Fibroblast of gingiva (primary cell): ENCODE data around the gene TRIM67.

Experiments
- DNase-seq: peaks from one replicate; pipeline ENCODE4 v3.0.0-alpha.2; 2011; ENCODE audit warnings: low read depth

Gene TRIM67

DNA sequence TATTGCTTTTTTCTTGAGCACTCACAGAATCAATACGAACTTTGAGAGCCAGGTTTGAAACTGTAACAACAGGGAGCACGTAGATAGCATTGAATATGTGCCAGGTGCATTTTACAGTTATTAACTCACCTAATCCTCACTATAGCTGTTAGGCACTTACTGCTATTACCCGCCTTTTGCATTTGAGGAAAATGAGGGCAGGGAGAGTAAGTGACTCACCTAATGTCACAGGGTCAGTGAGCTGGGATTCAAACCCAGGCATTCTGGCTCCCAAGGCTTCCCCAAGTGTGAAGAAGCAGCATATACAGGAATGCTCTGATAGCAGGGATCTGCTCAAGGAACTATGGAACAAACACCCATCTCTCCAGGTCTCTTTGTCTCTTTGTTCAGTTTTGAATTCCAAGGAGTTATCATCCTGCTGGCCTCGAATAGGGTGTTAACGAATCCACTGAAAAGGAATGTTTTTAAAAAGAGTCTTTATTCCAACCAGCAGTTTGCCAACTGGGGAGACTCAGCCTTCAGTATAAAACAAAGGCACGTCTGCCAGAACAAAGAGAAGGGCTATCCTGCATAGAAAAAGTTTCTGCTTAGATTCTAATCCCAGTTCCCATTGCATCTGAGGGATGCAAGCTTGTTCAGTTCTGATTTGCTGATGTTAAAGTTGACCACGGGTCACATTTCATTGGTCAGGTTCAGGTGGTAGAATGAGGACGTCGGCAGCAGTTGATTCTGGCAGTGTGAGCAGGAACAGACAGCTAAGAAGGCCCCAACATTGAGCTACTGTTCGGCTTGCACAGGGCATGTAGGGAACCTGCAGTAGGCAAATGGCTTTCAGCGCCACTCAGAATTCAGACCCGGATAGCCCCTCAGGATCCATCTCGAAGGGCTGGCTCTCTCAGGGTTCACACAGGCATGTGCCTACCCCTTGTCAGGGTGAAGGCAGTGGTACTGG lies 22.1 kb downstream of the TRIM67 start:
- no peak for DNase-seq

DNA sequence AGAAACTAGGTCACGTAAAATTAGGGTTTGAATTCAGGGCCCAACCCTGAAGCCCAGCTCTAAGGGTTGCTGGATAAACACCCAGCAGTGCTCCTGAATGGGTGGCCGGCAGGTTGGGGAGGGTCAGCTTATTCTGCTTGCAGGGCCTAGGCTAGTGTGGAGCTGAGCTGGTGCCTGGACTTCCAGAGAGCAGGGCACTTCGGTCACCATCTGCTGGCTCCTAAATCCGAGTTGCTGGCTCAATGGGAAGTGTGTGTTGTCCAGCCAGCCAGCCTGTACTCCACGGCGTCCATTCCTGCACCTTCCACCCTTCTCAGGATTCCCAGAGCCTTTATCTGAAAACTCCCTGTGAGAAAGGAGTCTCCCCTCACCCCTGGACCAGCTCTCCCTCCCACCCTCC lies 23.0 kb downstream of the TRIM67 start:
- DNase-seq = no peak

DNA sequence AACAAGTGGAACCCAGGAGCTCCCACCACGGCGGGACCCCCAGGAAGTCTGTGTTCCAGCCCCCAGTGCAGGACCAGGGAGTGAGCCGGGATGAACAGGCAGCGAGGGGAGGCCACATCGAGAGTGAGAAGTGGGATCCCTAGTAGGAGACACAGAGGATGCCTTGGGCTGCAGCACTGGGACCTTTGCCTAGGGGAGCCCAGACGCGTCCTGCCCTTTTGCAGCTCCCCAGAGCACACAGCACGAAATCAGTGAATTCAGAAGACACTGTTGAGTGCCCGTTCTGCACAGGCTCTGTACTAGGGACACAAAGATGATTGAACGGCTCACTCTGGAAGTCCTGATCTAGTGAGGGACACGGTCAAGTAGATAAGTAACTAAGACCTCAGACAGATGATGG lies 23.5 kb downstream of the TRIM67 start:
- DNase-seq = no peak

DNA sequence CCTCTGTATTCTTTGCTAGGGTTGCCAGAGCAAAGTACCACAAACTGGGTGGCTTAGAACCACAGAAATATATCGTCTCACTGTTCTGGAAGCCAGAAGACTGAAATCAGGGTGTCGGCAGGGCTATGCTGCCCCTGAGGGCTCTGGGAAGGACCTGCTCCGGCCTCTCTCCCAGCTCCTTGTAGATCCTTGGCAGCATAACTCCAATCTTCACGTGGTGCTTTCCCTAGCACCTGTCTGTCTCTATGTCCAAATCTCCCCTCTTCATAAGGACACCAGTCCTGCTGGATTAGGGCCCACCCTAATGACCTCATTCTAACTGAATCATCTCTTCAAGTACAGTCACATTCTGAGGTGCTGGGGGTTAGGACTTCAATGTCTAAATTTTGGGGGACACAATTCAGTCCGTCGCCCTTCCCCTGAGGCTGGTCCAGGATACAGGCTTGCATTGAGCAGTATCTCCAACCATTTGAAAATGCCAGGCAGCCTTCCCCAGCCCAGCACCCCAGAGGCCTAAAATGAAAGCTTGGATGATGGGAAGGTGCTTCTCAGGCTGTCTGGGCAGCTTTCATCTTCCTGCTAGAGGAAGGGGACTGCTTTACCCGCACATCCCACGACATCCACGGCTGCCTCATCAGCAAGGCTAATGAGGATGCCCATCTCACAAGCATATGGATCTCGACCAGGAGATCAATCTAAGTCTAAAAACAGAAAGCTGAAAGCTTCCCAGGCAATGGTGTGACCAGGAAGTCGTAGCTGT lies 24.7 kb downstream of the TRIM67 start:
- DNase-seq = no peak

DNA sequence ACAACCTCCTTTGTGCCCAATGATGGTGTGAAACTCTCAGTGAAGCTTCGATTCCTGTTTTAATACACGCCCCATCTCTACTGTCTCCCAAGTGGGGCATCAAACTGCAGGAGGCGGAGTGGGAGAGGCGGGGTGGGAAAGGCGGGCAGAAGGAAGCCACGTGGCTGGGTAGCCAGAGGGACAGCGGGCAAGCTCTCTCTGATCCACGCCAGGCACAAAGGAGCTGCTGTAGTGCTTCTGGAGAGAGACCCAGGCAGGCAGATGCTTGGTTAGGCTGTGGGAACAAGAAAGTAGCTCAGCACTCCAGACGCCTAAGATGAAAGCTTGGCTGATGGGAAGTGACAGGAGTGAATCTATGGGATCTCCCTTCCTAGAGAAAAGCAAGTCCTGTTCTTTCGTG lies 25.7 kb downstream of the TRIM67 start:
- DNase-seq = no peak

DNA sequence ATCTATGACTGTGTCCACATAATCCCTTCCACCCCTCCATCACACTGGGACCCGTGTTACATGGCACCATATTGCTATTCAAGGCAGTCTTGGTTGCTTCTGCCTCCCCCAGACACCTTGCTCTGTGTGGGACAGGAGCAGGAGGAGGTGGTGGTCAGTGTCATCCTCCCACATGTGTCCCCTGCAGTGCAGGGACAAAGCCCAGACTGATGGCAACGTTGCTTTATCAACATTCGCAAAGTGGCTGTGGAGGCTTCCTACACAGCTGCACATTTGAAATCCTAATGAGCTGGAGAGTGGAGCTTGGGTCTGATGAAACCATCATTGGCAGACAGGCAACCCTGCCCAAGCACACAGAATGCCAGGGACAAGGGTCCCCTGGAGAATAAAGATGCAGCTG lies 26.2 kb downstream of the TRIM67 start:
- no peak for DNase-seq

DNA sequence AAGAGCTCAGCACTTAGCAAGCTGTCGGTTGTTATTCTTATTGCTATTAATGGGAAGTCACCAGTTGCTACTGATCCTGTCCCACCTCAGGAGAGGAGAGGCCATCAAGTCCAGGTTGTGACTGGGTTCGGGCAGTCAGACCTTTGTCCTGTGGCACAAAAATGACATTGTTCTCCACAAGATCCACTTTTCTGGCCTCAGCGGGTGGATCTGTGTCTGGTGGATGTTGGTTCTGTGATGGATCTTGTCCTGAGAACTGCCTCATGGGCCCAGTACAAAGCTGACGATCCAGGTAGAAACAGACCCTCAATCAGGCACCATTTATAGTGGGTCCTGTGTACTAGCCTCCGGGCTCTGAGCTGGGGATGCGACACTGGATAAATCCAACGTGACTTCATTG lies 26.9 kb downstream of the TRIM67 start:
- DNase-seq = no peak

DNA sequence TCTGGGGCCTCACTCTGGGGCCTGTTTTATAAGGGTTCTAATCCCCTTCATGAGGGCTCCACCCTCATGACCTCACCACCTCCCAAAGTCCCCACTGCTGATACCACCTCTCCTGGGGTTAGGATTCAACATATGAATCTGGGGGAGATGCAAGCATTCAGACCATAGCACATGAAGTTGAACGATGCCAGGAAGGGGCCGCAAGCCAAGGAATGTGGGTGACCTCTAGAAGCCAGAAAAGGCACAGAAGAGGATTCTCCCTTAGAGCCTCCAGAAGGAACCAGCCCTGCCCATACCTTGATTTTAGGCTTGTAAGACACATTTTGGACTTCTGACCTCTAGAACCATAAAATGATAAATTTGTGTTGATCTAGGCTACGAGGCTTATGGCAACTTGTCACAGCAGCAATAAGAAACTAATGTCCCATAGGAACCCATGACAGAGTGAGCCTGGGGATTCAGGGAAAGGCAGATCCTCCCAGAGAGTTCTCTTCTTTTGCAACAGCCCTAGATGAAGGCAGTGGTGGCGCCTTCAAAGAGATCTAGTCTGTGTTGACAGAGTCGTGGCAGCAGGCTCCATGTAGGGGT lies 27.9 kb downstream of the TRIM67 start:
- DNase-seq = no peak

DNA sequence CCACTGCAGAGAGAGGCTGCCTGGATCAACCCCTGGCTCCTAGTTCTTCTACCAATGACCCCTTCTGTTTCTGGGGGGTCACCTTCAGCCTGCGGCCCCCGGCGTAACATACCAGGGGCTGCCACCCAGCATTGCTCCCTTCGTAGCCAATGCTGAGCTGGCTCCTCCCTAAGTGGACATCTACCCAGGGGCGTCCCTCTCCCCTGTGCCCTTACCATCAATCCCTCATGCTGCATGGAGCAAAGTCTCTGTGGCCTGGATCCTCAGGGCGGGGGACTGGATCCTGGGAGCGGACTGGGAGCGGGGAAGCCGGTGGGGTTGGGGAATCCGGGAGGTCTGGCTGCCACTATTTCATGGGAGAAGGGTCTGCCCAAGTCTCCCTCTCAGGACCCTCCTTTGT lies 28.6 kb downstream of the TRIM67 start:
- DNase-seq = no peak

DNA sequence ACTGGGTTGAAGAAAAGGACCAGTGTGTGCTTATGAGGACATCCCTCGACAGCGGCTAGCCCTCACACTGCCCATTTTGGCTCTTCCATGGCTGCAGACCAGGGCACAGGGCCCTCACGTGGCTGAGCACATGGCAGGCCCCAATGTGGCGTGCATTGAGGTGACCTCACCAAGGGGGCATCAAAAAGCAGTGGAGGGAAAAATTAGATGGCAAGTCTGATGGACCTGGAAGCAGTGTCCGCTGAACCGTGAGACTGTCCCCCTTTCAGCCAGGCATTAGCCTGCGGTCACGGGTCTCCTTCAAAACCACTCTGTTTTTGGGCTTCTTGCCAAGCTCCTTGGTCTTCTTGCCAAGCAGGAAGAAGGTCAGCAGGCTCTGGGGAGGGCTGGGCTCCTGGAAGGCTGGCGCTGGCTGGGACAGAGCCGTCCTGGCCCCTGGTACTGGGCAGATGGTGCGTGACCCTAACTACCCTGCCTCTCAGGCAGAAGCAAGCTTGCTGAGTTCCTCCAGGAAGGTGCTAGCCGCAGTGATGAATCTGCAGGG lies 30.8 kb downstream of the TRIM67 start:
- no peak for DNase-seq

DNA sequence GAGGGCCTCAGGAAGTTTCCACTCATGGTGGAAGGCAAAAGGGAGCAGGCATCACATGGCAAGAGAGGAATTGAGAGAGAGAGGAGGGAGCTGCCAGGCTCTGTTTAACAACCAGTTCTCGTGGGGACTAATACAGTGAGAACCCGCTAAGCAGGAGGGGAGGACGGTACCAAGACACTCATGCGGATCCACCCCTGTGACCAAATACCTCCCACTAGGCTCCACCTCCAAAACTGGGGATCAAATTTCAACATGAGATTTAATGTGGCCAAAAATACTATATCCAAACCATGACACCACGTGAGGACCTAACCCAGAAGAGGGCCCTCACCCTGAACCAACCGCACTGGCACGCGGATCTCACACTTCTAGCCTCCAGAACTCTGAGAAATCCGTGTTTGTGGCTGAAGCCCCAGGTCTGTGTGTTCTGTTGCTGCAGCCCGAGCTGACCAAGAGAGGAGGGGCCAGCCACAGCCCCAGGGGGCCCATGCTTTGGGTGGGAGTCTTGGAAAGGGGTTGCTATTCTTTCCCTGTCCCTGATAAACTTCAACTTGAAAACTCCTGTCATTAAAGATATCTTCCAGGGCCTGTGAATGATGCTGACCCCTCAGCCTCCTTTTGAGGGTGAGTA lies 32.0 kb downstream of the TRIM67 start:
- no peak for DNase-seq

DNA sequence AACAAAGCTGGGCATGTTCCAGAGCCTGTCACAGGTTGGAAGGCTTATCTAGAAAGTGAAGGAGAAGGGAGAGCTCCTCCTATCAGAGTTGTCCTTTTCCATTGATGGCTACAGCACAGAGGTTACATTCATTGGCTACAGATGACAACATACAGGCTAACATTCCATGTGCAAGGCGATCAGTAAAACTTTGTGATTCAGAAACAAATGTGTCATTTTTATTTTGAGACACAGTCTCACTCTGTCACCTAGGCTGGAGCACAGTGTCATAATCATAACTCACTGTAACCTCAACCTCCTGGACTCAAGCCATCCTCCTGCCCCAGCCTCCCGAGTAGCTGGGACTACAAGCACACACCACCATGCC lies 32.6 kb downstream of the TRIM67 start:
- DNase-seq = no peak

DNA sequence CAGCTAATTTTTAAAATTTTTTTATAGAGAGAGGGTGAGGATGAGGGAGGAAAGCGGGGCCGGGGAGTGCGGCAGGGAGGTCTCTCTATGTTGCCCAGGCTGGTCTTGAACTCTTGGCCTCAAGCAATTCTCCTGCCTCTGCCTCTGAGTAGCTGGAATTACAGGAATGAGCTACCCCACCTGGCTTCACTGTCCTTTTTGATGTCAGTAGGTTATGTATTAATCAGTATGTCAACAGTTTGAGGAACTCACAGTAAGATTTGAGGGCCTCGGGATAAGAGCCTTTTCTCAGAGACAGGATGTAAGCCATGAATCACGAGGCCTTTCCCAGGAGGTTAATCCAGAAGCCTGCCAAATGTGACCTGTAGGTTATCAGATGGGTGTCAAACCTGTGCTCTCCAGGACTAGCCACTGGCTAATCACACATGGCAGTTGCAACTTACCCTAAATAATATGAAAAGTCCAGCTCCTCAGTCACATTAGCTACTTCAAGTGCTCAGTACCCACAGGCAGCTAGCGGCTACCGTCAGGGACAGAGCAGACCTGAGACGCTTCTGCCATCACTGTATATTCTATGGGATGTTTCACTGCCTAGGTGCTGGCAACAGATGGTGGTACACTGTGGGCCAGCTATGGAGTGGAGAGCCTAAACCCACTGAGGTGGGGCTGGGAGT lies 33.1 kb downstream of the TRIM67 start:
- no peak for DNase-seq

DNA sequence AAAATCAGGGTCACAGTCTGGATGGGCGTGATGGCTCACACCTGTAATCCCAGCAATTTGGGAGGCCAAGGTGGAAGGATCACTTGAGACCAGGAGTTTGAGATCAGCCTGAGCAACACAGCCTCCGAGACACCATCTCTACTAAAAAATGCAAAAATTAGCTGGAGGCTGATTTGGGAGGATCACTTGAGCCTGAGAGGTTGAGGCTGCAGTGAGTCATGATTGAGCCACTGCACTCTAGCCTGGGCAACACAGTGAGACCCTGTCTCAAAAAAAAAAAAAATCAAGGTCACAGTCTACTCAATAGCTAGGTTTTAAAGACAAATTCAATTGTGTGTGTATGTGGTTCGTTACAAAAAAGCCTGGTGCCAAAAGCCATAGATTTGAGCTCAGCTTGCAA lies 34.4 kb downstream of the TRIM67 start:
- DNase-seq = no peak

DNA sequence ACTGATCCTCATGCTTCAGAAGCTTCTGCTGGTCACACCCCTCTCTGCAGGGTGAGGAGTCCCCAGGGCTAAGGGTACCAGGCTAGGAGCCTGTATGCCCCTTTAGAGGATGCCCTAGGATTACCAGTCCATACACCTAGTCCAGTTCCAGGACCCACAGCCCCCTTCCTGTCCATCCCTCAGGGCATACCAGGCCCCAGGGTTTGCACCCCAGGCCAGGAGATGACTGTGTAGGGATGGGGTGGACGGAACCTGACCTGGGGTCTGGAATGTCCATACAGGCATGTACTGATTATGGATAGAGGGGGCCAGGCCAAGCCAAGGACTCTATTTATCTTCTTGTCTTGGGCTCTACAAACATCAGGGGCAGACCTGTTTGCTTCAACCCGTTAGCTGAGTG lies 34.9 kb downstream of the TRIM67 start:
- no peak for DNase-seq

DNA sequence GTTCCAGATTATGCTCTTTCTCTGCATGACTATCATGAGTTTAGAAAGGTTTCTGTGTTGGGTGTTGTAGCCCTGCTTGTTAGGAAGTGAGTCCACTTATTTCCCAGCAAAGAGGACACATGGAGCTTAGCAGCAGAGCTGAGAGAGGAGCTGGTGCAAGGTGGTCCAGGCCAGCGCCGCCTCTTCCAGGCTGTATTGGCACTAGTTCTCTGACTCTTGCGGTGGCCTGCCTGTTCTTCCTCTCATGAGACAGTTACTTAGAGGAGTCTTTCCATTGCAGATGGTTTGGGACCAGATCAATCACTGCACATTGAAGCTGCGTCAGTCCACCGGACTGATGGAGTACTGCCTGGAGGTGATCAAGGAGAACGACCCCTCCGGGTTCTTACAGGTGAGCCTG lies 38.0 kb downstream of the TRIM67 start:
- no peak for DNase-seq

DNA sequence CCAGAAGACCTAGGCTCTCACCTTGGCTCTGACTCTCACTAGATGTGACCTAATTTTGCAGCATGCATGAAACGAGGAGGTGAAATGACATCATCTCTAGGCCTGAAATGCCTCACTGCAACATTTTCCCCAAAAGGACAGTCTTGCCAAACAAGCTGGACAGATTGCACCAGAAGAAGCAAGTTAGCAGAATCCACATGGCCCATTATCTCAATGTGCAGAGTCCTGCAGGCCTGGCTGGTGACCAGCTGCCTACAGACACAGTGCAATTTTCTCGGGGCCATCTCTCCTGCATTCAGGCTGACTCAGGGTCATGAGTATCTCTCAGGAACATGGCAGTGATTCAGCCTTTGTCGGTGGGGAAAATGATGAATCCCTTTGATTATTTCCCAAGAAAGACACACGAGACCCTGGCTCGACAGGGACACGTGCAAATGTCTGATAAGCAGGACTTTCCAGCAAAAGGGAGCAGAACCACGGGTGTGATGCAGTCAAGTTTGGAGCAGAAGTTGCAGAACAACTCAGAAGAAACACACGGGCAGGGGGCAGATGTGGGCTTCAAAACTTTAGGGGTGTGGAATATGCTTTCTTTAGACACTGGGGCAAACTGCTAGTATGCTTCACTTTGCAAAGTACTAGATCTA lies 38.7 kb downstream of the TRIM67 start:
- DNase-seq = peak; percentile 5

DNA sequence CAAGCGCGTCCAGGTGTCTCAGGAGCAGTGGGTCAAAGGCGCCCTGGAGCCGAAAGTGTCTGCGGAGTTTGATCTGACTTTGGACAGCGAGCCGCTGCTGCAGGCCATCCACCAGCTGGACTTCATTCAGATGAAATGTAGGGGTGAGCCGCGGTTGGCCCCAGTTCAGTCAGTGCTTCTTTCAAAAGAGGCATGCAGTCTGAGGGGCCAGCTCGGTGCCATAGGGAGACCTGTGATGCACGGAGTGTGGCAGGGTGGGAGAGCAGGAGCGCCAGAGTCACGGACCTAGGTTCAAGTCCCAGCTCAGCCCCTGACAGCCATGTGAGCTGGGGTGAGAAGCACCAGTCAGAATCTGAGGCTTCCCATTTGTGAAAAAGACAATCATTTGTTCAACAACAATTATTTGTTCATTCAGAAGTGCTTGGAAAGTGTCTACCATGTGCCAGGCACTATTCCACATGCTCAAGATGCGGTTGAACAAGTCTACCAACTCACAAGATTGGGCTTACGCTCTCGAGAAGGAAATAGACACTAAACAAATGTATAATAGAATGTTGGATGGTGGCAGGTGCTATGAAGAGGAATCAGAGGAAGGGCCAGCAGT lies 39.6 kb downstream of the TRIM67 start:
- no peak for DNase-seq

DNA sequence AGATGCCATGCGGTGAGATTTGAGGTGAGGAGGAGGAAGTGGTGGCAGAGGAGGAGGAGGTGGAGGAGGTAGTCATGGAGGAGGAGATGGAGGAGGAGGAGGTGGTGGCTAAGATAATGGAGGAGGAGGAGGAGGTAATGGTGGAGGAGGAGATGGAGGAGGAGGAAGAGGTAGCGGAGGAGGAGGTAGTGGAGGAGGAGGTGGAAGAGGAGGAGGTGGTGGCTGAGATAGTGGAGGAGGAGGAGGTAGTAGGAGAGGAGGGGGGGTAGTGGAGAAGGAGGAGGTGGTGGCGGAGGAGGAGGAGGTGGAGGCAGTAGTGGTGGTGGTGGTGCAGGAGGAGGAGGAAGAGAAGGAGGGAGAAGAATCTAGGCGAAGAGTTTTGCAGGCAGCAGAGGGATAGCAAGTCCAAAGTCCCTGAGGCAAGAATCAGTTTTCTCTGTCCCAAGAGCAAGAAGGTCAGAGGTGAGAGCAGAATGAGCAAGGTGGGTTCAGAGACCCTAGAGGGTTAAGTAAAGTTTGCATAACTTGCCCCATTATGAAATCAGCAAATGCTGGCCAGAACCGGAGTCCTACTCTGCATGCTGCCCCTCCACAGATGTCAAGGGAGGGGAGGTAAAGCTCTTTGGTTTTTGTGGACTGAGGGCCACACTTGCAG lies 40.2 kb downstream of the TRIM67 start:
- DNase-seq = no peak
